ENCODE results near the gene GPATCH2L. TPM values are rescaled to one million over a fixed set of nuclear protein-coding genes. Genes with fewer than 3 reads are reported as not detected.

The GPATCH2L gene
- 10 to 100 TPM; 40.7 to 76.4 (median 47.9) TPM for total RNA-seq
- polyA plus RNA-seq = 10 to 100 TPM in 1 of 3 donors, 1 to 10 TPM in 2; 1.8 to 11.4 (median 2.1) TPM

DNA sequence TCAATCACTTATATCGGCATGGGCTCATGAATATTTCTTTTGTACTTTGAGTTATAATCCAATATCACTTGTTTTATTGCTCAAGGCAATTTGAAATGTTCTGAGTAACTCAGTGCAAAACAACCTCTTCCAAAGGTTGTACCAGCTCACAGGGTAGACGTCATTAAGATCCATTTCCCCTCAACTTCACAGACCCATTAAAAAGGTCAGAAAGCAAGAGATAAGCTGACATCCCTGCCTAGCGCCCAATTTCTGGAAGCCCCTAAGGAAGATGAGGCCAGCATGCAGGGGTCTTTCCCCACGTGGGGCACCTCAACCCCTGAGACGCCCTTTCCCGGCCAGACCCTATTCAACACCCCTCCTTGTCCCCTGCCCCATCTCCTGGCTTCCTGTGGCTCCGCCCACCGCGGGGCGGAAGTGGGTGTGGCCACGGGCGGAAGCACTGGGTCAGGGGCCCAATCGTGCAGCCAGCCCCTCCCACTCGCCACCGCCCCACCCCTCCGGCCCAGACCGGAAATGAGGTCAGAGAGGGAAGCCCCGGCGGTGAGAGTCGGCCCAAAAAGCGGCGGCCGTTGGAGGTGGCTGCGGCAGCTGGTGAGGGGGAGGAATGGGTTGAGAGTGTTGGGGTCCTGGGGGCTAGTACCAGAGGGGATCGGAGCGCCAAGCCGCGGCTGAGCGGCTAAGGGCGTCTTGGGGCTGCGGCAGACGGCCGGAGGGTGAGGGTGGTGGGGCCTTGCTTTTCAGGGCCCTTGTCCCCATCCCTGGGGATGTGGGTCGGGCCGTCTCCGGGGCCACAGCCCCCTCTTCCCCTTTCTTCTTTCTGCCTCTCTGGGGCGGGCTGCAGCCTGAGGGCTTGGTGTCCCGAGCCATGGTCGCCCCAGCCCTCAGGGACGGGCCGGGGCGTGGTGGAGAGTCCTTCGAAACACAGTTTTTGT lies at the start of gene GPATCH2L:
Gene GPATCH2L, plus strand, starts transcription at position 525 of the 935 bp plus-strand sequence. CDS start 2,442 bp downstream, outside the sequence.
- Histone ChIP-seq H3K4me3 (peak within 1 kb of the TSS; percentile 61 to 97 (median 94)), H3K9me3 (no peaks in the 10 kb centered on the region), H3K36me3 (peaks cover 0 to 14% (median 4%) of the 10 kb centered on the region in 4 donors), H3K27me3 (no peaks in the 10 kb centered on the region), H3K4me1 (peaks cover 0 to 42% (median 42%) of the 10 kb centered on the region in 4 donors), H3K27ac (peak within 1 kb of the TSS; percentile 82 to 91 (median 88))
- intact Hi-C loops (cut with DNase I) = no loop called here
- peak; percentile 97 for DNase-seq
- WGBS, 2 donors = 2 to 3% methylated on average over 43 of the region's 43 CpGs
- TF ChIP-seq, protein P1, sequence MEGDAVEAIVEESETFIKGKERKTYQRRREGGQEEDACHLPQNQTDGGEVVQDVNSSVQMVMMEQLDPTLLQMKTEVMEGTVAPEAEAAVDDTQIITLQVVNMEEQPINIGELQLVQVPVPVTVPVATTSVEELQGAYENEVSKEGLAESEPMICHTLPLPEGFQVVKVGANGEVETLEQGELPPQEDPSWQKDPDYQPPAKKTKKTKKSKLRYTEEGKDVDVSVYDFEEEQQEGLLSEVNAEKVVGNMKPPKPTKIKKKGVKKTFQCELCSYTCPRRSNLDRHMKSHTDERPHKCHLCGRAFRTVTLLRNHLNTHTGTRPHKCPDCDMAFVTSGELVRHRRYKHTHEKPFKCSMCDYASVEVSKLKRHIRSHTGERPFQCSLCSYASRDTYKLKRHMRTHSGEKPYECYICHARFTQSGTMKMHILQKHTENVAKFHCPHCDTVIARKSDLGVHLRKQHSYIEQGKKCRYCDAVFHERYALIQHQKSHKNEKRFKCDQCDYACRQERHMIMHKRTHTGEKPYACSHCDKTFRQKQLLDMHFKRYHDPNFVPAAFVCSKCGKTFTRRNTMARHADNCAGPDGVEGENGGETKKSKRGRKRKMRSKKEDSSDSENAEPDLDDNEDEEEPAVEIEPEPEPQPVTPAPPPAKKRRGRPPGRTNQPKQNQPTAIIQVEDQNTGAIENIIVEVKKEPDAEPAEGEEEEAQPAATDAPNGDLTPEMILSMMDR (IDR thresholded peaks at IDR 0.05) = no peak
- TF ChIP-seq EP300 (IDR thresholded peaks at IDR 0.05) (peak in 2 of 4 donors; percentile 1 to 4), POLR2AphosphoS5 (IDR thresholded peaks at IDR 0.05) (peak; percentile 95 to 99 (median 97)), POLR2A (IDR thresholded peaks at IDR 0.05) (peak; percentile 85 to 89)

DNA sequence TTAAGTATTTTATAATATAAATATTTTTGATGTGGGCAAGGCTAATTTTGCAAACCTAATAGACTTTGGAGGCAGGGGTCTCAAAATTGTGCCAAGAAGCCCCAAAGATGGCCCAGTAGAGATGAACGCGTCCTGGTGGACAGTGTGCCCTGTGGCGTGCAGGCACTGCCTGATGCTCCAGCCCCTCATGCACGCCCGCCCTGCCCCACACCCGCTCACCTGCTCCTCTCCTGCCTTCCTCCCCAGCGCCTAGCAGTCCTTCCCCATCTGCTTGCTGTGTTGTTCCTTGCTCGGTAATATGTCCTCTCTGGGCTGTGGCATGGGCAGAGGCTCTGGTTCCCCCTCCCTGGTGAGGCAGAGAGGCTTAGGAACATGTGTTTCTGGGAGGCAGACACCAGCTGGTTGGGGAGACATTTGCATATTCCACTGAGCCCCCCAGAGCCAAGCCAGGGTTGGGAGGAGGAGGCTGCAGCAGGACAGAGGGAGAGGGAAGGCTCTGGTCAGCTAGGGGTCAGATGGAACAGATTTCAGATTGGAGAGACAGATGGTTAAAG lies 46.8 kb upstream of the GPATCH2L start:
- TF ChIP-seq POLR2A (IDR thresholded peaks at IDR 0.05) = no peak
- TF ChIP-seq, protein P1 (IDR thresholded peaks at IDR 0.05) = no peak
- no peak for TF ChIP-seq EP300 (IDR thresholded peaks at IDR 0.05)
- no peak for TF ChIP-seq POLR2AphosphoS5 (IDR thresholded peaks at IDR 0.05)
- Histone ChIP-seq H3K9me3 (no peaks in the 10 kb centered on the region), H3K27me3 (no peaks in the 10 kb centered on the region), H3K4me3 (no peak overlapping the region), H3K27ac (no peak overlapping the region), H3K36me3 (no peaks in the 10 kb centered on the region), H3K4me1 (peaks cover 0 to 39% (median 36%) of the 10 kb centered on the region in 4 donors)
- intact Hi-C loops (cut with DNase I) = no loop called here
- DNase-seq = no peak
- 82 to 83% methylated on average over 8 of the region's 8 CpGs for WGBS, 2 donors

DNA sequence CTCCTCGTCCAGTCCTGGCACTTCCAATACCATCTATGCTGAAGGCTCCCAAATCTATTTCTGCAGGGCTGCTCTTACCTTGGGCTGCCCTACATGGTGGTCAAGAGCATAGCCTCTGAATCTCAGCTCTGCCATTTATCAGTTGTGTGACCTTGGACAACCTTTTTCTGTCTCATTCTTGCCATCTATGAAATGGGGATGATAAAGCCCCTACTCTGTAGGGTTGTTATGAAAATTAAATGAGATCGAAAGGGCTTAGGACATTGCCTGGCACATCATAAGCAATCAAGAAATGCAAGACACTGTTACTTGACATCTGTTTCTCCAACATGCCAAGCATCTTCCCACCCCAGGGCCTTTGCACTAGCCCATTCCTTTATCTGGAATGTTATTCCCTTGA lies 45.5 kb upstream of the GPATCH2L start:
- Histone ChIP-seq H3K27ac (no peak overlapping the region), H3K36me3 (no peaks in the 10 kb centered on the region), H3K27me3 (no peaks in the 10 kb centered on the region), H3K9me3 (no peaks in the 10 kb centered on the region), H3K4me1 (peaks cover 0 to 26% (median 24%) of the 10 kb centered on the region in 4 donors), H3K4me3 (no peak overlapping the region)
- intact Hi-C loops (cut with DNase I) = no loop called here
- TF ChIP-seq, protein P1 (IDR thresholded peaks at IDR 0.05) = no peak
- no peak for TF ChIP-seq POLR2A (IDR thresholded peaks at IDR 0.05)
- TF ChIP-seq EP300 (IDR thresholded peaks at IDR 0.05) = no peak
- no peak for TF ChIP-seq POLR2AphosphoS5 (IDR thresholded peaks at IDR 0.05)
- no peak for DNase-seq
- 83 to 84% methylated on average over 2 of the region's 2 CpGs for WGBS, 2 donors

DNA sequence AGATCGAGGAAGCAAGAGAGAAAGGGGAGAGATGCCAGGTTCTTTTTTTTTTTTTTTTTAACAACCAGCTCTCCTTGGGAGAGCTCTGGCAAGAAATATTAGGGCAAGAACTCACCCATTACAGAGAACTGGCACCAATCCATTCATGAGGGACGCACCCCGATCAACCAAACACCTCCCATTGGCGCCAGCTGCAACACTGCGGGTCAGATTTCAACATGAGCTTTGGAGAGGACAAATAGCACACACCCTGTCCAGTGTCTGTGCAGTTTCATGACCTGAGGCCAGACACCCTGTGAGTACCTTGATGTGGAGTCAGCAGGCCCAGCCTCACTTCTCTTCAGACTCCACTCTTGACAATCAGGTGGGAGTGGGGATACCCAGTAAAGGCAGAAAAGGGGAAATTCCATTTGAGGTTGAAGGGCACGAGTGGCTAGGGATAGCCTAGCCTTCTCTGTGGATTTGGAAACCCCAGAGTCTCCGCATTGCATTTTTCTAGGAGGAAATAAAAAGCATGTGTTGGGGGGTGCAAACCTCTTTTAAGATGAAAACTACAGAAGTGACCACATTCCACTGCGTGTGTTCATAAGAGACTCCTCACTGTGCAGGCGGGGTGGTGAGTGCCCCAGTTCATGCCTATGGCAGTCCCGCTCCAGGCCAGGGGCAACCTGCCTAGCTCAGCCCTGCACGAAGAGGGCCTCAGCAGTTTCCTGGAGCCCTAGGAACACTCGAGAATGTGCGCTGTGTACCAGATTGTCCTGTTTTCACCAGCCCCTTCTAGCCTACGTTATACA lies 42.4 kb upstream of the GPATCH2L start:
- intact Hi-C loops (cut with DNase I) = no loop called here
- TF ChIP-seq, protein P1 (IDR thresholded peaks at IDR 0.05) = no peak
- TF ChIP-seq POLR2AphosphoS5 (IDR thresholded peaks at IDR 0.05) = peak in 1 of 4 donors; percentile 39
- DNase-seq = no peak
- no peaks in the 10 kb centered on the region for H3K36me3 ChIP-seq
- 79 to 80% methylated on average over 14 of the region's 14 CpGs for WGBS, 2 donors
- H3K4me3 ChIP-seq = no peak overlapping the region
- H3K4me1 ChIP-seq = no peaks in the 10 kb centered on the region
- no peaks in the 10 kb centered on the region for H3K9me3 ChIP-seq
- no peak overlapping the region for H3K27ac ChIP-seq
- H3K27me3 ChIP-seq = no peaks in the 10 kb centered on the region
